ENCODE measurements around the gene GDA. TPM values are rescaled to one million over a fixed set of nuclear protein-coding genes. Genes with fewer than 3 reads are reported as not detected.

GDA gene
- total RNA-seq, 1 experiment from 2014 or later, result 3.6 TPM

DNA sequence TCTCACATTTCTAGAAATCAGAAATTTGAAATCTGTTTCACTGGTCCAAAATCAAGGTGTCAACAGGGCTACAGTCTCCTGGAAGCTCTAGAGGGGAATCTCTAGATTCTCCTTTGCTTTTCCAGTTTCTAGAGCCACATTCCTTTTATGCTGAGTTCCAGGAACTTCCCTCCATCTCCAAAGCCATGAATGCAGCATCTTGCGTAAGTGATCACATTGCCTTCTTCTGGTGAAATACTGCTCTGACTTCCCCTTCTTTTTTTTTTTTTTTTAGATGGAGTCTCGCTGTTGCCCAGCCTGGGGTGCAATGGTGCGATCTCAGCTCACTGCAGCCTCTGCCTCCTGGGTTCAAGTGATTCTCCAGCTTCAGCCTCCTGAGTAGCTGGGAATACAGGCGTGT lies 23.8 kb downstream of the GDA start:
- Histone ChIP-seq H3K23me2 (ENCODE audit: insufficient read length, low read depth, low read length, poor library complexity, severe bottlenecking) (no peaks in the 10 kb centered on the region), H3K4me1 (ENCODE audit: insufficient read depth, low read length) (no peaks in the 10 kb centered on the region), H3K4me2 (ENCODE audit: insufficient read depth, insufficient read length, low read length) (no peak overlapping the region), H2BK120ac (ENCODE audit: low read depth, low read length, poor library complexity, severe bottlenecking) (no peak overlapping the region), H4K91ac (ENCODE audit: insufficient read length, low read depth, low read length) (no peak overlapping the region), H2AFZ (ENCODE audit: low read length) (no peak overlapping the region), H3K9ac (ENCODE audit: extremely low read depth, insufficient read length, low read length) (no peak overlapping the region), H3K79me1 (ENCODE audit: insufficient read depth, low read depth, low read length, poor library complexity, severe bottlenecking) (no peaks in the 10 kb centered on the region), H3K9me3 (ENCODE audit: control insufficient read depth, low read depth, low read length) (no peaks in the 10 kb centered on the region), H3T11ph (ENCODE audit: low read length) (no peak overlapping the region), H2BK15ac (ENCODE audit: low read depth, low read length) (no peak overlapping the region), H4K5ac (ENCODE audit: insufficient read length, low read depth, low read length) (no peak overlapping the region), H3K79me2 (ENCODE audit: insufficient read depth, low read length) (no peaks in the 10 kb centered on the region), H3K27me3 (ENCODE audit: insufficient read depth, low read length) (no peaks in the 10 kb centered on the region), H3K18ac (ENCODE audit: insufficient read length, low read depth, low read length) (no peak overlapping the region), H2BK20ac (ENCODE audit: low read depth, low read length, poor library complexity, severe bottlenecking) (no peak overlapping the region), H2BK12ac (ENCODE audit: insufficient read length, low read depth, low read length) (no peak overlapping the region), H2AK5ac (ENCODE audit: insufficient read length, low read length) (no peak overlapping the region), H3K4ac (ENCODE audit: low read depth, low read length) (no peak overlapping the region), H3K27ac (ENCODE audit: insufficient read length, low read depth, low read length) (no peak overlapping the region), H3K23ac (ENCODE audit: insufficient read length, low read depth, low read length) (no peak overlapping the region), H3K14ac (ENCODE audit: insufficient read depth, low read length) (no peak overlapping the region), H4K20me1 (ENCODE audit: control insufficient read depth, insufficient read depth, insufficient read length) (no peaks in the 10 kb centered on the region), H4K8ac (replicated peaks; ENCODE audit: insufficient read length, low read depth, low read length) (no peak overlapping the region), H3K56ac (ENCODE audit: insufficient read length, low read depth, low read length) (no peak overlapping the region), H2BK5ac (ENCODE audit: insufficient read length, low read length) (no peak overlapping the region)
- TF ChIP-seq, protein P1, sequence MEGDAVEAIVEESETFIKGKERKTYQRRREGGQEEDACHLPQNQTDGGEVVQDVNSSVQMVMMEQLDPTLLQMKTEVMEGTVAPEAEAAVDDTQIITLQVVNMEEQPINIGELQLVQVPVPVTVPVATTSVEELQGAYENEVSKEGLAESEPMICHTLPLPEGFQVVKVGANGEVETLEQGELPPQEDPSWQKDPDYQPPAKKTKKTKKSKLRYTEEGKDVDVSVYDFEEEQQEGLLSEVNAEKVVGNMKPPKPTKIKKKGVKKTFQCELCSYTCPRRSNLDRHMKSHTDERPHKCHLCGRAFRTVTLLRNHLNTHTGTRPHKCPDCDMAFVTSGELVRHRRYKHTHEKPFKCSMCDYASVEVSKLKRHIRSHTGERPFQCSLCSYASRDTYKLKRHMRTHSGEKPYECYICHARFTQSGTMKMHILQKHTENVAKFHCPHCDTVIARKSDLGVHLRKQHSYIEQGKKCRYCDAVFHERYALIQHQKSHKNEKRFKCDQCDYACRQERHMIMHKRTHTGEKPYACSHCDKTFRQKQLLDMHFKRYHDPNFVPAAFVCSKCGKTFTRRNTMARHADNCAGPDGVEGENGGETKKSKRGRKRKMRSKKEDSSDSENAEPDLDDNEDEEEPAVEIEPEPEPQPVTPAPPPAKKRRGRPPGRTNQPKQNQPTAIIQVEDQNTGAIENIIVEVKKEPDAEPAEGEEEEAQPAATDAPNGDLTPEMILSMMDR (conservative IDR thresholded peaks at IDR 0.05), result no peak
- H3K9me3 Mint-ChIP-seq, result no peaks in the 10 kb centered on the region
- no peaks in the 10 kb centered on the region for H3K36me3 Mint-ChIP-seq (ENCODE audit: insufficient read depth in 1 of 3, low read depth in 3 of 3)
- no CpG with 5 or more reads among the region's 4 CpGs for WGBS (ENCODE audit: extremely low coverage, insufficient read length, low lambda C conversion rate)
- no peak for DNase-seq
- no peak overlapping the region for H3K4me3 Mint-ChIP-seq
- H3K27me3 Mint-ChIP-seq (ENCODE audit: low read depth), result no peaks in the 10 kb centered on the region
- no peak overlapping the region for H3K27ac Mint-ChIP-seq
- H3K4me1 Mint-ChIP-seq, result peaks cover 3 to 4% of the 10 kb centered on the region in 2 experiments

All from H9 (cell line).